Liver (tissue), 9 donors: ENCODE results near the gene ADAP1. TPM values are rescaled to one million over a fixed set of nuclear protein-coding genes. Genes with fewer than 3 reads are reported as not detected.

Experiments used
- DNase-seq: peaks from one replicate; pipeline ENCODE4 v3.0.0-alpha.2; 2017; ENCODE audit warnings: low spot score
- H3K27ac ChIP-seq, 2 donors: one replicate each; pipeline ENCODE4 v1.7.0; 2013; ENCODE audit warnings: inconsistent platforms in 2 of 2, low read length in 2 of 2, control low read depth in 1 of 2, low read depth in 1 of 2, mild to moderate bottlenecking in 1 of 2
- H3K27me3 ChIP-seq, 4 donors: one replicate each; pipeline versions ENCODE4 v1.6.1 to v1.7.0; 2013; ENCODE audit warnings: low read length in 3 of 4, inconsistent platforms in 1 of 4, mild to moderate bottlenecking in 1 of 4, moderate library complexity in 1 of 4; ENCODE audit not compliant: control insufficient read depth in 4 of 4, insufficient read depth in 4 of 4
- H3K36me3 ChIP-seq, 4 donors: one replicate each; pipeline versions ENCODE4 v1.6.1 to v1.7.0; 2013; ENCODE audit warnings: low read length in 3 of 4, mild to moderate bottlenecking in 3 of 4, low read depth in 1 of 4, moderate library complexity in 1 of 4; ENCODE audit not compliant: control insufficient read depth in 4 of 4, insufficient read depth in 3 of 4
- H3K4me1 ChIP-seq, 4 donors: one replicate each; pipeline versions ENCODE4 v1.6.1 to v1.7.0; 2013; ENCODE audit warnings: low read length in 3 of 4, mild to moderate bottlenecking in 3 of 4, moderate library complexity in 1 of 4; ENCODE audit not compliant: control insufficient read depth in 4 of 4, insufficient read depth in 4 of 4
- H3K4me3 ChIP-seq, 3 donors: one replicate each; pipeline versions ENCODE4 v1.6.1 to v1.7.0; 2013; ENCODE audit warnings: low read length in 3 of 3, control low read depth in 1 of 3, low read depth in 1 of 3, mild to moderate bottlenecking in 1 of 3
- H3K9ac ChIP-seq, 2 donors: one replicate each; pipeline ENCODE4 v1.7.0; 2013; ENCODE audit warnings: low read length in 2 of 2, mild to moderate bottlenecking in 2 of 2, moderate library complexity in 2 of 2, control low read depth in 1 of 2, low read depth in 1 of 2
- H3K9me3 ChIP-seq, 4 donors: one replicate each; pipeline versions ENCODE4 v1.6.1 to v1.7.0; 2013; ENCODE audit warnings: low read length in 3 of 4; ENCODE audit not compliant: control insufficient read depth in 4 of 4
- ATF3 ChIP-seq: IDR thresholded peaks from 2 replicates; pipeline ENCODE4 v1.6.1; 2016; ENCODE audit warnings: antibody characterized with exemption
- EGR1 ChIP-seq, 2 donors: IDR thresholded peaks; 2 replicates each; pipeline ENCODE4 v1.6.1; 2016 to 2018; ENCODE audit warnings: antibody characterized with exemption in 2 of 2, low read depth in 2 of 2
- FOXA2 ChIP-seq: IDR thresholded peaks from 2 replicates; pipeline ENCODE4 v1.6.1; 2016; ENCODE audit warnings: antibody characterized with exemption
- GABPA ChIP-seq, 2 donors: IDR thresholded peaks in 1 of 2; conservative IDR thresholded peaks in 1 of 2; 2 replicates each; pipeline ENCODE4 v1.6.1; 2016; ENCODE audit warnings: antibody characterized with exemption in 2 of 2, mild to moderate bottlenecking in 1 of 2, moderate library complexity in 1 of 2
- HNF4A ChIP-seq, 2 donors: conservative IDR thresholded peaks; 2 replicates each; pipeline ENCODE4 v1.6.1; 2016; ENCODE audit warnings: antibody characterized with exemption in 2 of 2, mild to moderate bottlenecking in 2 of 2
- HNF4G ChIP-seq: IDR thresholded peaks from 2 replicates; pipeline ENCODE4 v1.6.1; 2016; ENCODE audit warnings: antibody characterized with exemption
- JUND ChIP-seq, 2 donors: IDR thresholded peaks; 2 replicates each; pipeline ENCODE4 v1.6.1; 2016; ENCODE audit warnings: antibody characterized with exemption in 2 of 2
- MAX ChIP-seq: IDR thresholded peaks from 2 replicates; pipeline ENCODE4 v1.6.1; 2016; ENCODE audit warnings: antibody characterized with exemption
- NR2F2 ChIP-seq: IDR thresholded peaks from 2 replicates; pipeline ENCODE4 v1.6.1; 2016; ENCODE audit warnings: antibody characterized with exemption
- REST ChIP-seq: IDR thresholded peaks from 2 replicates; pipeline ENCODE4 v1.6.1; 2016; ENCODE audit warnings: antibody characterized with exemption, mild to moderate bottlenecking
- RXRA ChIP-seq, 2 donors: IDR thresholded peaks; 2 replicates each; pipeline ENCODE4 v1.6.1; 2017 to 2018; ENCODE audit warnings: antibody characterized with exemption in 2 of 2, mild to moderate bottlenecking in 1 of 2
- SP1 ChIP-seq: IDR thresholded peaks from 2 replicates; pipeline ENCODE4 v1.6.1; 2018; ENCODE audit warnings: antibody characterized with exemption, mild to moderate bottlenecking
- TAF1 ChIP-seq: conservative IDR thresholded peaks from 2 replicates; pipeline ENCODE4 v1.6.1; 2016; ENCODE audit warnings: antibody characterized with exemption, mild to moderate bottlenecking
- ZBTB33 ChIP-seq: IDR thresholded peaks from 2 replicates; pipeline ENCODE4 v1.6.1; 2016; ENCODE audit warnings: antibody characterized with exemption
- WGBS: extraction: QIAGEN DNeasy Blood & Tissue Kit; methylation state at CpG from one replicate; pipeline ENCODE4 v1.1.7; 2013; 5-methylcytosine and 5-hydroxymethylcytosine counted together
- polyA plus RNA-seq, 2 donors: library from polyadenylated mRNA; stranded (reverse) in 1 of 2; unstranded in 1 of 2; fragments of 200-250 nt in 1 of 2; fragments of >200 nt in 1 of 2; fragmentation: Nextera tagmentation in 1 of 2; extraction: Ambion mirVana in 1 of 2; gene quantifications; one replicate each; pipeline versions ENCODE4 v1.2.1 to v1.2.3, GENCODE V29; 2013 to 2015
- total RNA-seq, 2 donors: library from RNA; depleted of rRNA; stranded (reverse); fragments of >200 nt; gene quantifications; one replicate each; pipeline ENCODE4 v1.2.3, GENCODE V29; 2014
- TF ChIP-seq, protein P1 (sequence below): fragments of 150-350 bp; IDR thresholded peaks from 2 replicates; pipeline ENCODE4 v1.5.1; 2017; ENCODE audit warnings: improper control_type of control experiment, low read depth, low read length; ENCODE audit not compliant: missing input control
- donor health status: healthy.
- donor health status: healthy.
- donor health status: healthy.
- donor health status: healthy.
- donor health status: healthy.

The ADAP1 gene
- total and polyA plus RNA-seq, 4 donors: 0.46 to 3.7 (median 2.7) TPM

DNA sequence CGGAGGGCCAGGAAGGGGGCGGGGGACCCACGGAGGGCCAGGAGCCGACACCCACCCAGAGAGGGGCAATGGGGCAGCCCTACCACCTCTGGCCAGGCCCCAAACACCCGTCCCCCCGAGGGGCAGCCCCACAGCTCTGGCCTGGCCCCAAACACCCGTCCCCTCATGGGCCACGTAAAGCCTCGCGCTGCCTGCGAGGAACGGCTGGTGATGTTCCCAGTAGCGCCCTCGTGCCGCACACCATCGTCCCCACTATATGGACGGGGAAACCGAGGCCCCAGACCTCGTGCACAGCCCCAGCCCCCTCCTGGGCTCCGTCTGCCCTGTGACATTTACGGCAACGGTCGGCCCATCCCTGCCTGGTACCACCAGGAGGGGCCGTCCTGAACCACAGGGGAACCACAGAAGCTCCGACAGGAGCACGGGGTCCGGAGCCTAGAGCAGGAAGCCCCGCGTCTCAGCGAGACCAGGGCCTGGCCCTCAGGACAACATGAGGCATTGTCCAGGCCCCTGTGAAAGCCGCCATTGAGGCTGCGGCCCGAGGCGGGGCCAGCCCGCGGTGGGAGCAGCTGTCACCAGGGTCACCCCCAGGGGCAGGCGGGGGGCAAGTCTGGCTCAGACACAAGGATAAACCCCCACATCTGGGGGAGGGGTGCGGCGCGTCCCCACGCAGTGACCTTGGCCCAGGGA lies 42.5 kb downstream of the ADAP1 start:
- H3K27me3 ChIP-seq: no peaks in the 10 kb centered on the region
- no peaks in the 10 kb centered on the region for H3K9me3 ChIP-seq
- H3K4me3 ChIP-seq: no peak overlapping the region
- H3K27ac ChIP-seq: no peak overlapping the region
- H3K36me3 ChIP-seq: no peaks in the 10 kb centered on the region
- H3K9ac ChIP-seq: no peak overlapping the region
- WGBS: 91% methylated on average over 41 of the region's 41 CpGs
- no peak for TF ChIP-seq REST
- TF ChIP-seq, protein P1, sequence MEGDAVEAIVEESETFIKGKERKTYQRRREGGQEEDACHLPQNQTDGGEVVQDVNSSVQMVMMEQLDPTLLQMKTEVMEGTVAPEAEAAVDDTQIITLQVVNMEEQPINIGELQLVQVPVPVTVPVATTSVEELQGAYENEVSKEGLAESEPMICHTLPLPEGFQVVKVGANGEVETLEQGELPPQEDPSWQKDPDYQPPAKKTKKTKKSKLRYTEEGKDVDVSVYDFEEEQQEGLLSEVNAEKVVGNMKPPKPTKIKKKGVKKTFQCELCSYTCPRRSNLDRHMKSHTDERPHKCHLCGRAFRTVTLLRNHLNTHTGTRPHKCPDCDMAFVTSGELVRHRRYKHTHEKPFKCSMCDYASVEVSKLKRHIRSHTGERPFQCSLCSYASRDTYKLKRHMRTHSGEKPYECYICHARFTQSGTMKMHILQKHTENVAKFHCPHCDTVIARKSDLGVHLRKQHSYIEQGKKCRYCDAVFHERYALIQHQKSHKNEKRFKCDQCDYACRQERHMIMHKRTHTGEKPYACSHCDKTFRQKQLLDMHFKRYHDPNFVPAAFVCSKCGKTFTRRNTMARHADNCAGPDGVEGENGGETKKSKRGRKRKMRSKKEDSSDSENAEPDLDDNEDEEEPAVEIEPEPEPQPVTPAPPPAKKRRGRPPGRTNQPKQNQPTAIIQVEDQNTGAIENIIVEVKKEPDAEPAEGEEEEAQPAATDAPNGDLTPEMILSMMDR: no peak
- TF ChIP-seq HNF4A (conservative IDR thresholded peaks at IDR 0.05): no peak
- TF ChIP-seq MAX: no peak
- TF ChIP-seq JUND (IDR thresholded peaks at IDR 0.05): no peak
- TF ChIP-seq SP1: no peak
- TF ChIP-seq HNF4G: no peak
- no peak for TF ChIP-seq NR2F2
- no peak for TF ChIP-seq TAF1
- no peak for TF ChIP-seq ZBTB33
- TF ChIP-seq ATF3: no peak
- no peak for TF ChIP-seq RXRA (IDR thresholded peaks at IDR 0.05)
- no peak for TF ChIP-seq FOXA2
- TF ChIP-seq EGR1 (IDR thresholded peaks at IDR 0.05; ENCODE audit: low read depth in 2 of 2): no peak
- H3K4me1 ChIP-seq: peaks cover 0 to 7% (median 0%) of the 10 kb centered on the region in 4 donors
- no peak for DNase-seq

DNA sequence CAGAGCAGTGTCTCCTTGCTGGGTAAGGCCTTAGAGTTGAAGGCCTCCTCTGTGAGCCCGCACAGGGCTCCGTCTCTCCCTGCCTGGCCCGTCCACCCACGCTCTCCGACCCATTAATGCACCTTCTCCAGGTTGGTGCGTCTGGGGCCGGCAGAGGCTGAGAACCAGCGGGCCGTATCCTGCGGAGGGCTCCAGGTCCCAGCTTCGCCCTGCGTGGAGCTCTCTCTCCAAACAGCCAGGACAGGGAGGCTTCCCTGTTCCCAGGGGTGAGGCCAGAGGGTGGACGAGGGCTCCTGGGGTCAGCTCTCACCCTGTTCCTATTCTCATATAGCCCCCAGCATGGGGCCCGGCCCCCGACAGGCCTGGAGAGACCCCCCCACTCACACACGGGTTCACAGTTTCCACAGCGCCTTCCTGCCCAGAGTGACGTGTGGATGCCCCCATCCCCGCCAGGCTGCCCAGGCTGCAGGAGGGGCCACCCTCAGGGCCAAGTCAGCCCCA lies 43.5 kb downstream of the ADAP1 start:
- H3K9me3 ChIP-seq: no peaks in the 10 kb centered on the region
- H3K4me1 ChIP-seq: peaks cover 0 to 7% (median 0%) of the 10 kb centered on the region in 4 donors
- WGBS: 84% methylated on average over 19 of the region's 19 CpGs
- H3K36me3 ChIP-seq: no peaks in the 10 kb centered on the region
- no peak overlapping the region for H3K9ac ChIP-seq
- H3K4me3 ChIP-seq: no peak overlapping the region
- no peaks in the 10 kb centered on the region for H3K27me3 ChIP-seq
- no peak for DNase-seq
- no peak overlapping the region for H3K27ac ChIP-seq
- TF ChIP-seq JUND (IDR thresholded peaks at IDR 0.05) (no peak), REST (no peak), NR2F2 (no peak), FOXA2 (no peak), GABPA (IDR thresholded peaks at IDR 0.05 in 1 of 2, conservative IDR thresholded peaks at IDR 0.05 in 1 of 2) (no peak), SP1 (no peak), EGR1 (IDR thresholded peaks at IDR 0.05; ENCODE audit: low read depth in 2 of 2) (no peak), HNF4A (conservative IDR thresholded peaks at IDR 0.05) (no peak), RXRA (IDR thresholded peaks at IDR 0.05) (no peak), ATF3 (no peak)
- TF ChIP-seq, protein P1: no peak
